ENCODE data around the gene GSE1. TPM values are rescaled to one million over a fixed set of nuclear protein-coding genes. Genes with fewer than 3 reads are reported as not detected.
"Not testable (repeated sequence)": the region's sequence is repeated elsewhere in the genome, so short reads cannot be mapped to it uniquely, and the experiment has no call there.

GSE1 gene
- total RNA-seq, 2 experiments from 2014 or later, result 18.4 to 19.8 TPM

DNA sequence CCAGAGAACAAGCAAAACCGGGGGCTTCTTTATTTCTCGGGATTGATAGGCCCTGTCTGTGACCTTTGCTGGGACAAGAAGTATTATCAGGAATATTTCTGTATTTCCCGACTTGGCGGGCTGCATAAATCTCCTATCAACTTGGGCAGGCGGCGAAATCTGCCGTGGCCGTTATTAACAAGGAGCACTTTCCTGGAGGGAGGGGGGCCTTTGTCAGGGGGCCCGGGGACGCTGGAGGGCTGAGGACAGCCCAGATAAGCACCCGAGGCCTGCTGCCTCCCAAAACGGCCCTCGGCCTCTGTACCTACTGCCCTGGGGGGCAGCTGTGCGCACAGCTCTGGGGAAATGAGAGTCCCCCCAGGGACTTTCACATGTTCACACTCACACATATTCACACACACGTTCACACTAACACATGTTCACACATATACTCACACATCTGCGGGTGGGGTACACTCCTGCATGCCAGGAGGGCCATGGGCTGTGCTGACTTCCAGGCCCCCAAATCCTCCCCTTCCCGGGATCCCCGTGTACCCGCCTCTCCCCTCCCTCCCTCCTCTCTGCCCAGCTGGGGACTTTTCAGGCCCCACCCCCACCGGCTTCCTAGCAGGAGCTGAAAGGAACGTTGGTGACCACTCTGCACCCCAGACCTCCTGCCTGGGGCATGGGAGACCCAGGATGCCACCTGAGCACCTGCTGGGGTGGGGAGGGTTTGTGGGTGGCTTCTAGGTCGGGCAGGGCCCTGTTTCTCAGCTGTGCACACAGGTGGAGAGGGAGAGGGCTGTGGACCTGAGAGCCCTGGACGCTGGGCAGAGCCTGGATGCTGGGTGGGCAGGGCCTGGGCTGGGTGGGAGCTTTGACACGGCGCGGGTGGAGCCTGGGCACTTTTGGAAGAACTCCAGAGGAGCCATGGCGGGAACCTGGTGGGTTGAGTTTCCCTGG is 24.3 kb upstream of the GSE1 start:
- no peak for DNase-seq
- ChIA-PET CTCF (no interaction called here), POLR2A (no interaction called here)
- Mint-ChIP-seq H3K4me3 (no peak overlapping the region), H3K27me3 (no peaks in the 10 kb centered on the region), H3K4me1 (no peaks in the 10 kb centered on the region), H3K9me3 (no peaks in the 10 kb centered on the region), H3K27ac (no peak overlapping the region), H3K36me3 (ENCODE audit: low read depth) (no peaks in the 10 kb centered on the region)

DNA sequence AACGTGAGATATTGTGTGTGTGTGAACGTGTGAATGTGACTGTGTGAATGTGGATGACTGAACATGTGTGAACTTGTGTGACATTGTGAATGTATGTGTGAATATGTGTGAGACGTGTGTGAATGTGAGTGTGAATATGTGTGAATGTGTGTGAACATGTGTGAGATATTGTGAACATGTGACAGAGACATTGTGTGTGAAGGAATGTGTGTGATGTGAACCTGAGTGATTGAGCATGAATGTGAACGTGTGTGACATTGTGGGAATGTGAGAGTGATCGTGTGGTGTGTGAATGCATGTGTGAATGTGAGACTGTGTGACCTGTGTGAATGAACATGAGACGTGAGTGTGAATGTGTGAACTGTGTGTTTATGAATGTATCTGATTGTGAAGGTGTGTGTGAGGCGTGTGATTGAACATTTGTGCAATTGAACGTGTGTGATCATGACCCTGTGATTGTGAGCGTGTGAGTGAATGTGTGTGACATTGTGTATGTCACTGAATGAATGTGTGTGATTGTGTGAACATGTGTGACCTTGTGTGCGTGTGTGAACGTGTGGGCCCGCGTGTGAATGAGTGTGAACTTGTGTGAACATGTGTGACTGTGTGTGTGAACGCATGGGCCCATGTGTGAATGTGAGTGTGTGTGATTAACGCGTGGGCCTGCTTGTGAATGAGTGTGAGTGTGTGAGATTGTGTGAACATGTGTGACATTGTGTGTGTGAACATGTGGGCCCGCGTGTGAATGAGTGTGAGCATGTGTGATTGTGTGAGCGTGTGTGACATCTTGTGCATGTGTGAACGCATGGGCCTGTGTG is 23.2 kb upstream of the GSE1 start:
- POLR2A ChIA-PET, result no interaction called here
- H3K4me3 Mint-ChIP-seq, result no peak overlapping the region
- DNase-seq, result no peak
- CTCF ChIA-PET, result no interaction called here
- H3K4me1 Mint-ChIP-seq, result no peaks in the 10 kb centered on the region
- H3K36me3 Mint-ChIP-seq (ENCODE audit: low read depth), result no peaks in the 10 kb centered on the region
- H3K27me3 Mint-ChIP-seq, result no peaks in the 10 kb centered on the region
- H3K9me3 Mint-ChIP-seq, result no peaks in the 10 kb centered on the region
- no peak overlapping the region for H3K27ac Mint-ChIP-seq

DNA sequence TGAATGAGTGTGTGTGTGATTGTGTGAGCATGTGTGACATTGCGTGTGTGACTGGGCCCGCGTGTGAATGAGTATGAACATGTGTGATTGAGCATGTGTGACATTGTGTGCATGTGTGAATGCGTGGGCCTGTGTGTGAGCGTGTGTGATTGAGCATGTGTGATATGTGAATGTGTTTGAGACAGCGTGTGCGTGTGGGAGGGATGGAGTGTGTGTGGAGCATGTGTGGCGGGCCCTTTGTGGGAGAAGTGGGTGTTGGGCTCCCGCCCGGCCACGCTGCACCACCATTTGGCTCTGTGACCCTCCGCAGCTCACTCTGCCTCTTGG is 22.7 kb upstream of the GSE1 start:
- no peak for DNase-seq
- CTCF ChIA-PET, result no interaction called here
- H3K27me3 Mint-ChIP-seq, result no peaks in the 10 kb centered on the region
- H3K36me3 Mint-ChIP-seq (ENCODE audit: low read depth), result no peaks in the 10 kb centered on the region
- no peak overlapping the region for H3K27ac Mint-ChIP-seq
- H3K4me3 Mint-ChIP-seq, result no peak overlapping the region
- H3K4me1 Mint-ChIP-seq, result no peaks in the 10 kb centered on the region
- no peaks in the 10 kb centered on the region for H3K9me3 Mint-ChIP-seq
- POLR2A ChIA-PET, result no interaction called here

DNA sequence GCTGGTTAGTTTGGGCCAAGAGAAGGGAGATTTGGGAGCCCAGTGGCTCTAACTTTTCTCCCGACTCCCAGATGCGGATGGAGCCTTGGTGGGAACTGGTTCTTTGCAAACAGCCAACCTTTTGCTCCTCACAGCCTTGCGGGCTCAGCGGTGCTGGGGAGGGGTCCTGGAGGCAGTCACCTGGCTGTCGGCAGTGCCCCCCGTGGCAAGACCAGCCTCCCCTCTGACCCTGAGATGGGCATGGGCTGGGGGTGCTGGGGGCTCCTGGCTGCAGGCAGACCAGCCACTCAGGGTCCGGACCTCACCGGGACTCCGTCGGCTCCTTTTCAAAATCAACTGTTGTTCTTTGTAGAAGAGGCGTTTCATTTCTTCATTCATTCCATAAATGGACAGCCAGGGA is 21.7 kb upstream of the GSE1 start:
- ChIA-PET POLR2A (no interaction called here), CTCF (no interaction called here)
- H3K4me3 Mint-ChIP-seq, result no peak overlapping the region
- H3K27me3 Mint-ChIP-seq, result no peaks in the 10 kb centered on the region
- no peak for DNase-seq
- H3K36me3 Mint-ChIP-seq (ENCODE audit: low read depth), result no peaks in the 10 kb centered on the region
- no peaks in the 10 kb centered on the region for H3K9me3 Mint-ChIP-seq
- no peaks in the 10 kb centered on the region for H3K4me1 Mint-ChIP-seq
- no peak overlapping the region for H3K27ac Mint-ChIP-seq

DNA sequence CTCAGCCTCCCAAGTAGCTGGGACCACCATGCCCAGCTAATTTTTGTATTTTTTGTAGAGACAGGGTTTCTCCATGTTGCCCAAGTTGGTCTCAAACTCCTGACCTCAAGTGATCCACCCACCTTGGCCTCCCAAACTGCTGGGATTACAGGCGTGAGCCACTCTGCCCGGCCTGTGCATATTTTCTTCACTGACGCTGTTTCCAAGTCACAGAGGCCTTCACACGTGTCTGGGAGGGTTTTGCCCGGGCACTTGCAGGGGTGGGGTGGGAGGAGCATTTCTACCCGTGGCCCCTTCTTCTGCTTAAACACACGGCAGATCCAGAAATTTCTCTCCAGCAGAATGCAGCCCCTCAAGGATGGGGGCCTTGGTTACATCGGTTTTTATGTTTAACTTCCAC is 20.8 kb upstream of the GSE1 start:
- H3K27ac Mint-ChIP-seq; H3K4me1 Mint-ChIP-seq; DNase-seq; H3K36me3 Mint-ChIP-seq (ENCODE audit: low read depth); H3K27me3 Mint-ChIP-seq; POLR2A ChIA-PET; H3K4me3 Mint-ChIP-seq; H3K9me3 Mint-ChIP-seq; CTCF ChIA-PET: not testable (repeated sequence)

DNA sequence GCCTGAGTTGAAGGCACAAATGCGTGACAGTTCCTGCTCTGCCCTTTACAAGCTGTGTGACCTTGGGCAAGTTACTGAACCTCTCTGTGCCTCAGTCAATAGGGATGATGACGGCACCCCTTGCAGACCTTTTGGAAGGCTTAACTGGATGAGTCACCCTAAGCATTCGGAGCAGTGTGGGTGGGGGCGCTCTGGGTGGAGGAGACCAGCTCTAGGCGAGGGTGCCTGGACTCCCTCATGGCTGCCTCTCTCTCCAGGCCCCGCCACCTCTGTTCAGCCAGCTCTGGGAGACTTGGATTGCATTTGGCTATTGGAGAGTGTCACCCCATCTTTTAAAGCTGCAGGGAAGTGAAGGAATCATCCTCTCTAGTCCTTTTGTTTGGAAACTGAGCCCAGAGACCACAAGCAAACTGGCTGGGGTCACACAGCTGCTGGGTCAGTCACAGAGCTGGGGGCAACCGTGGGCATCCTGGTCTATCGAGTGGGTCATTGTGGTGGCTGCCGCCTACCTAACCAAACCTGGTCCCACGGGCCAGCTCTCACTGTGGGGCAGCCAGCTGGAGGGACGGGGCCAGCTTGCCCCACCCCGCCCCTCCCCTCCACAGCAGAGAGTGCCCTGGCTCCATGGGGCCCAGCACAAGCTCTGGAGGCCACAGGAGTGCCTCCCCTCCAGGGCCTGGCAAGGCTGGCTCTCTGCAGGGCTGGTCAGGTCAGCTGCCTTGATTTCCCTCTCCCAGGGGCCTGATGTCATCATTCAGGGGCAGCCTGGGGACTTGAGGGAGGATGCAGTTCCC is 20.2 kb upstream of the GSE1 start:
- Mint-ChIP-seq H3K4me3 (no peak overlapping the region), H3K27ac (no peak overlapping the region), H3K9me3 (no peaks in the 10 kb centered on the region), H3K27me3 (no peaks in the 10 kb centered on the region), H3K4me1 (no peaks in the 10 kb centered on the region), H3K36me3 (ENCODE audit: low read depth) (no peaks in the 10 kb centered on the region)
- ChIA-PET CTCF (no interaction called here), POLR2A (no interaction called here)
- no peak for DNase-seq

DNA sequence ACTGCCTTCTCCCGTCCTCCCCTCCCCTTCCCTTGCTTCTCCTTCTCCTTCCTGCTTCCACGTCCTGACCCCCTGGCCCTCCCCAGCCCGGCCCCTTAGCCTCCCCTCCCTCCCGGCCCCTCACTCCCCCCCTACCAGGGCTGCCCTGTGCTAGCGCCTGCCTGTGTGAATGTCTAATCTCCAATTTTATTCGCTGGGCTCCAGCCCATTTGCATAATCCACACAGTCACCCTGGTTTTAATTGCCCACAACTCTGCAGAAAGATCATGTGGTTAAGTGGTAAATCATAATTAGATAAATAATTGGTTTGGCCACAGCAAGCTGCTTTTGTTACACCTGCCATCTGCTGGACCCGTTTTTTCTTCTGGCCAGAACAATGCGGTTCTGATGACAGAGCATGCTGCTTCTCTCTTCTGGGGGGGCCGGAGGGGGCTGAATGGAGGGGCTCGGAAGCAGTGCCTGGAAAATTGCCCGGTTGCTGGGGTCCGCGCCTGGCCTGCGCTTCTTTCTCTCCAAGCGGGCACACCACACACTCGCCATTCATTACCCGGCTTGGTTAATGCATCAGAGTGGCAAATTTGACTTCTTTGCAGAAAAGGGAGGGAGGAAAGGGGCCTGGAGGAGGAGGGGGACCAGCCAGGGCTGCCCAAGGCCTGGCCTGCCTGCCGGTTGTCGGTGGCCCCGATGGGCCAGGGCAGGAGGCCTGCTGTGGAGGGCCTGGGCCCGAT is 19.5 kb upstream of the GSE1 start:
- no peaks in the 10 kb centered on the region for H3K9me3 Mint-ChIP-seq
- CTCF ChIA-PET, result no interaction called here
- H3K36me3 Mint-ChIP-seq (ENCODE audit: low read depth), result no peaks in the 10 kb centered on the region
- no peak for DNase-seq
- no peaks in the 10 kb centered on the region for H3K27me3 Mint-ChIP-seq
- no peak overlapping the region for H3K4me3 Mint-ChIP-seq
- POLR2A ChIA-PET, result no interaction called here
- no peak overlapping the region for H3K27ac Mint-ChIP-seq
- H3K4me1 Mint-ChIP-seq, result no peaks in the 10 kb centered on the region

DNA sequence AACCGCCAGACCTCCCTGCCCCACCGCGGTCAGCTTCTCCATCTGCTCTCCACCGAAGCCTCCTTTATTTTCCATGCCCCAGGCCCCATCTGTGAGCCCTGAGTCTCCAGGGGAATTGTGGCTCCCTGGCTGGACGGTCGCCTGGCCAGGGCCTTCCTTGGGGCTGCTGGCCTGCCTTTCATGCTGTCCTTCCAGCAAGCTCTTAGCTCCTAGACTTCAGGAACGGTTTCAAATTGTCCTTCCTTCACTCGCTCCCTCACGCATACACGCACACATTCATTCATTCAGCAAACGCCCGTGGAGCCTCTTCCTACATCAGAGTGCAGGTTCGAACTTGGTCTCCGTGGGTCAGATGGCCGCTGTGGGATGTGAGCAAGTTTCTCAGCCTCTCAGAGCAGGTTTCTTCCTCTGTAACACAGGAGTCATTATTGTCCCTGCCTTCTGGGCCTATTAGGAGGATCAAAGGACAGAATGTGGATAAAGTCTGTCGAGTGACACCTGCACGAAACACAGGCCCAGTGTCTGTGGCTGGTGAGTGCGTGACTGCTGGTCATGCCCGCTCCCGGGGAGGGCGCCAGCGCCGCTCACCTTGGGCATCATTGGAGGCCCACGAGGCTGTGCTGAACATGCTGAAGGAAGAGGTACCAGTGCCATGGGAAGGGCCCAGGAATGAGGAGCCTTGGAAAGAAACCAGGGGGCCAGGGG is 18.7 kb upstream of the GSE1 start:
- Mint-ChIP-seq H3K27ac (no peak overlapping the region), H3K36me3 (ENCODE audit: low read depth) (no peaks in the 10 kb centered on the region), H3K4me3 (no peak overlapping the region), H3K4me1 (no peaks in the 10 kb centered on the region), H3K27me3 (no peaks in the 10 kb centered on the region), H3K9me3 (no peaks in the 10 kb centered on the region)
- ChIA-PET CTCF (no interaction called here), POLR2A (no interaction called here)
- no peak for DNase-seq

DNA sequence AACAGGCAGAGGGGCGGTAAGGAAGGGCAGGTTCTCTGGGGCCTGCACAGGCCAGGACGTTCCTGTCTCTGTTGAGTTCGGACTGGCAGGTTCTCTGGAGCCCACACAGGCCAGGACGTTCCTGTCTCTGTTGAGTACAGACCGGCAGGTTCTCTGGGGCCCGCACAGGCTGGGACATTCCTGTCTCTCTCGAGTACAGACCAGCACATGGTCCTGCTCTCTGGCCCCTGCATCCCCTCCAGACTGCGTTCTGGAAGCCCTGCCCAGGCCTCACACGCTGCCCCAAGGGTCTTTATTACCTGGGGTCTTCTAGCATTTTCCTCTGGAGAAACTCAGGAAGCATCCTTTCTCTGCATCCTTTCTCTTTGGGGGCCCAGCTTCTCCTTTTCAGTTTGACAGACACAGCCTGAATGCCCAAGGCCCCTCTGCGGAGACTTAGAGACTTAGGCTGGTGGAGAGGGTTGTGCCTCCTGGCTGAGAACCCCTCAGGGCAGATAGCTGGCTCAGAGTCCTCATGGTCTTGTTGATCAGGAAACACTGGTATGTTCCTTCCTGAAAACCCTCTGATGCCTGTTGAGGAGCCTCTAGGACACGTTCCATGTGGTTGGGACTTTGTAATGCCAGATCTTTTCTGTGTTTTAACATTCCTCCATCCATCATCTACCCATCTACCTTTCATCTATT is 18.0 kb upstream of the GSE1 start:
- no peaks in the 10 kb centered on the region for H3K36me3 Mint-ChIP-seq (ENCODE audit: low read depth)
- no peaks in the 10 kb centered on the region for H3K27me3 Mint-ChIP-seq
- H3K27ac Mint-ChIP-seq, result no peak overlapping the region
- H3K4me1 Mint-ChIP-seq, result no peaks in the 10 kb centered on the region
- no peak for DNase-seq
- H3K9me3 Mint-ChIP-seq, result no peaks in the 10 kb centered on the region
- CTCF ChIA-PET, result no interaction called here
- H3K4me3 Mint-ChIP-seq, result no peak overlapping the region
- POLR2A ChIA-PET, result no interaction called here

DNA sequence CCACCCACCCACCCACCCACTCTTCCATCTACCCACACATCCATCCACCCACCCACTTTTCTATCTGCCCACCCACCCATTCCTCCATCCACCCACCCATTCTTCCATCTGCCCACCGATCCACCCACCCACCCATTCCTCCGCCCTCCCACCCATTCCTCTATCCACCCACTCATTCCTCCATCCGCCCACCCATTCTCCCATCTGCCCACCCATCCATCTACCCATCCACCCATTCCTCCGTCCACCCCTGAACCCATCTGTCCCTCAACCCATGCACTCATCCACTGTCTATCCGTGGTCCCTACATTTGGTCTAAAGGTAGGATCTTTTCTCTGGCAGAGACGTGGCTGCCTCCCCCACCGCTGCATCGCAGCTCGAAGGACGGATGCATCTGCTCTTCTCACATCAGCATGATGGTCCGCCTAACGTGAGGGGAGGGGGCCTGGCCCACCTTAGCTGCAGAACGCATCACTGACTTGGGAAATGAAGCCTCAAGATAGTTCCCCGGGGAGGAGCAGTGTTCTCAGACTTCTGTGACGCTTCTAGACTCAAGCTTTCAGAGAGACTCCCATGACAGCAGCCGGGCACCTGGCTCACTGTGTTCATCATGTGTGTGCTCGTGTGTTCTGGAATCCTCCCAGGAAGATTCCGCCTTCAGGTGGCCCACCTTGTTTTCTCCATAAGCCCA is 17.2 kb upstream of the GSE1 start:
- no peaks in the 10 kb centered on the region for H3K4me1 Mint-ChIP-seq
- no peaks in the 10 kb centered on the region for H3K36me3 Mint-ChIP-seq (ENCODE audit: low read depth)
- H3K27me3 Mint-ChIP-seq, result no peaks in the 10 kb centered on the region
- H3K27ac Mint-ChIP-seq, result no peak overlapping the region
- ChIA-PET CTCF (no interaction called here), POLR2A (no interaction called here)
- DNase-seq, result no peak
- H3K9me3 Mint-ChIP-seq, result no peaks in the 10 kb centered on the region
- H3K4me3 Mint-ChIP-seq, result no peak overlapping the region

DNA sequence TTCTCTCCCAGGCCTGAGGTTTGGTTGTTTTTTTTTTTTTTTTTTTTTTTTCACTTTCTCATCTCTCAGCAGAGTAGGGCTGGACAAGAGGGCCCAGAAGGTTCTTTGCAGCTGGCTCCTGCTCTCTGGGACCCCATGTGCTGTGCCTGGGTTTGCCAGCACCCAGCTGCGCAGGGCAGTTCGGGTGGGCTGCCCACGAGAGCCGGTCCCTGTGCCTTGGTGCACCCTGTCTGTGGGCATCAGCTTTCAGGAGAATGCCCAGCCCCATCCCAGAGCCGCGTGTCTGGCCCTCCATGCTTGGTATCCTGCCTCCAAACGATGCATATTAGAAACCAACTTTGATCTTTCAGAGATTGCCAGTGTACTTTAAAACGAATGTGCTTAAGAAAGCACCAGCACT is 15.0 kb upstream of the GSE1 start:
- no peak for DNase-seq
- H3K27me3 Mint-ChIP-seq, result no peaks in the 10 kb centered on the region
- no peaks in the 10 kb centered on the region for H3K9me3 Mint-ChIP-seq
- no peak overlapping the region for H3K27ac Mint-ChIP-seq
- CTCF ChIA-PET, result no interaction called here
- H3K4me1 Mint-ChIP-seq, result no peaks in the 10 kb centered on the region
- H3K36me3 Mint-ChIP-seq (ENCODE audit: low read depth), result no peaks in the 10 kb centered on the region
- H3K4me3 Mint-ChIP-seq, result no peak overlapping the region
- POLR2A ChIA-PET, result no interaction called here

DNA sequence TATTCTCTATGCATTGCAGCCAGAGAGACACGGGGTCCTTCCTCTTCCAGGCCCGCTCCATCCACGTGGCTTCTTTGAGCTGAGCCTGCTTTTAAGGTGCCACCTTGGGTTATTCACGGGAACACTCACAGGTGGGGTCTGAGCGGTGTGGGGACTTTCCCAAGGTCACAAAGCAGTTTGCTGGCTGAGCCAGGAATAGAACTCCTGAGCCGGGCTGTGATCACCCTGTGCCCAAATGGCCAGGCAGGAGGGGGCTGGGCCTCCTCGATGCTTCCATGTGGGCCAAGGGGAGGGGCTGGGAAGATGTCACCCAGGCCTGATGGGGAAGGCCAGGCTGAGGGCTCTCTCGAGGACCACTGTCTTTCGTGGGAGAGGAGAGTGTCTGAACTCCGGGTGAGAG is 13.0 kb upstream of the GSE1 start:
- ChIA-PET CTCF (no interaction called here), POLR2A (no interaction called here)
- no peak overlapping the region for H3K4me3 Mint-ChIP-seq
- H3K36me3 Mint-ChIP-seq (ENCODE audit: low read depth), result no peaks in the 10 kb centered on the region
- H3K27me3 Mint-ChIP-seq, result no peaks in the 10 kb centered on the region
- no peaks in the 10 kb centered on the region for H3K4me1 Mint-ChIP-seq
- DNase-seq, result no peak
- no peak overlapping the region for H3K27ac Mint-ChIP-seq
- H3K9me3 Mint-ChIP-seq, result no peaks in the 10 kb centered on the region

All from activated CD4-positive, alpha-beta memory T cell treated with anti-CD3 and anti-CD28 coated beads, Interleukin-2, amount 10 ng/mL, durations not matched to agents 7 days and 5 days (primary cell).